ENCODE results near the gene DDX27.

The DDX27 gene

GRCh38 chr20:49228676-49229075 is 9.5 kb downstream of the DDX27 start:
- DNase-seq (ENCODE audit: extremely low read depth, low read depth) = no peak
- no peak for TF ChIP-seq CTCF (IDR thresholded peaks at IDR 0.05; ENCODE audit: low read depth, low read length)

- TF ChIP-seq CTCF (IDR thresholded peaks at IDR 0.05; ENCODE audit: low read depth, low read length) = no peak
These were observed 10.2 kb downstream of the DDX27 start for GRCh38 chr20:49229381-49229780.

GRCh38 chr20:49230021-49230420 is 10.8 kb downstream of the DDX27 start:
- no peak for TF ChIP-seq CTCF (IDR thresholded peaks at IDR 0.05; ENCODE audit: low read depth, low read length)
- no peak for DNase-seq (ENCODE audit: extremely low read depth, low read depth)

More at GRCh38 chr20:49229381-49229780, 10.2 kb downstream of the DDX27 start:
- no peak for DNase-seq (ENCODE audit: extremely low read depth, low read depth)

GRCh38 chr20:49230561-49231133 is 11.4 kb downstream of the DDX27 start:
- no peak for TF ChIP-seq CTCF (IDR thresholded peaks at IDR 0.05; ENCODE audit: low read depth, low read length)
- DNase-seq (ENCODE audit: extremely low read depth, low read depth) = no peak

- no peak for DNase-seq (ENCODE audit: extremely low read depth, low read depth)
- TF ChIP-seq CTCF (IDR thresholded peaks at IDR 0.05; ENCODE audit: low read depth, low read length) = no peak
These were observed 12.3 kb downstream of the DDX27 start for GRCh38 chr20:49231471-49231870.

- DNase-seq (ENCODE audit: extremely low read depth, low read depth) = no peak
- no peak for TF ChIP-seq CTCF (IDR thresholded peaks at IDR 0.05; ENCODE audit: low read depth, low read length)
These were observed 14.0 kb downstream of the DDX27 start for GRCh38 chr20:49233226-49233625.

- DNase-seq (ENCODE audit: extremely low read depth, low read depth) = no peak
- TF ChIP-seq CTCF (IDR thresholded peaks at IDR 0.05; ENCODE audit: low read depth, low read length) = no peak
These were observed 15.6 kb downstream of the DDX27 start for GRCh38 chr20:49234831-49235230.
